Jurkat, Clone E6-1 (cell line): ENCODE results near the gene TRPC4.
"Not testable (repeated sequence)": the region's sequence is repeated elsewhere in the genome, so short reads cannot be mapped to it uniquely, and the experiment has no call there.

Source experiments
- DNase-seq: peaks from one replicate; pipeline ENCODE4 v3.0.0-alpha.2; 2011; ENCODE audit warnings: low read depth, low spot score
- H3K4me3 ChIP-seq: 2 replicates; pipeline ENCODE4 v1.5.1; 2011; ENCODE audit warnings: mild to moderate bottlenecking, low read length, control low read depth, moderate library complexity

TRPC4 gene

GRCh38 chr13:37621811-37622361 is 247.7 kb downstream of the TRPC4 start:
- no peak overlapping the region for H3K4me3 ChIP-seq
- no peak for DNase-seq

- no peak for DNase-seq
Observed at GRCh38 chr13:37618554-37618953, 251.0 kb downstream of the TRPC4 start.

GRCh38 chr13:37617173-37617572 is 252.4 kb downstream of the TRPC4 start:
- DNase-seq: no peak
- H3K4me3 ChIP-seq: no peak overlapping the region

More at GRCh38 chr13:37618554-37618953, 251.0 kb downstream of the TRPC4 start:
- no peak overlapping the region for H3K4me3 ChIP-seq

GRCh38 chr13:37616131-37616530 is 253.4 kb downstream of the TRPC4 start:
- no peak for DNase-seq
- no peak overlapping the region for H3K4me3 ChIP-seq

DNA sequence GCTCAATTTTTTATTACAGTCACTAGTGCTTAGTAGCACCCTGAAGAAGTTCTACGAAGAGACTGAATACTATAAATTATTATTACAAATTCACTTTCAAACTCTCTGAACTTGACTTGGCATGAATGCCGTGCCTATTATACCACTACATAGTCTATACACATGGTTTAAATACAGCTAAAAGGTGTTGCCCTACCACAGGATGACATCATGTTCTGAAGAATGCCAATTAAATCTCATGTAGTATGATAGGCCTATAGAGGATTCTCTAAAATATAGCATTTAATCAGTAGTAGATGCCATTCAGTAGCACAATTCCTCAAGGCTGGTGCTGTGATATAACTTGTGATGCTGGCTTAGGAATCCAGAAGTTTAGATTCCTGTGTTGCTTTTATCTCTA is 254.3 kb downstream of the TRPC4 start:
- H3K4me3 ChIP-seq: no peak overlapping the region
- DNase-seq: no peak

DNA sequence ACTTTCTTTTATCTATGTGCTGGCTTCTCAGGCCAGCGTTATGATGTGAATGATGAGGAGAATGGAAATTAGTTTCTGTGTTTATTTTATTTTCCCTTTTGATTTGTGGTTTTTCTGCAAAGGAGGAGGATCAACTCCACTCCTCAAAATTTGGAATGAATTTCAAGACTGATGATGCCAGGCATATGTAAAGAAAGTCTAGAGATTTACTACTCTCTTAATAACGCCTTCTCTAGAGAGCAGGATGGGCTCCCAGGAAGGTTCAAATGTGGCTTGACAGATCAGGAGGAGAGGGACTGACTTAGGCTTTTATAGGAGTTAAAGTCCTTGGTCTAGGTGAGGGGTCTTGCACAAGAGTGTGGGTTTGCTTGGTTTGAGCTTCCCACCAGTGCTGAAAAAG is 255.9 kb downstream of the TRPC4 start:
- H3K4me3 ChIP-seq: no peak overlapping the region
- no peak for DNase-seq

- no peak for DNase-seq
- no peak overlapping the region for H3K4me3 ChIP-seq
Observed at GRCh38 chr13:37613236-37613635, 256.3 kb downstream of the TRPC4 start.

GRCh38 chr13:37608750-37609339 is 260.7 kb downstream of the TRPC4 start:
- H3K4me3 ChIP-seq: no peak overlapping the region
- DNase-seq: no peak

GRCh38 chr13:37602733-37603381 is 266.7 kb downstream of the TRPC4 start:
- DNase-seq: no peak
- no peak overlapping the region for H3K4me3 ChIP-seq

DNA sequence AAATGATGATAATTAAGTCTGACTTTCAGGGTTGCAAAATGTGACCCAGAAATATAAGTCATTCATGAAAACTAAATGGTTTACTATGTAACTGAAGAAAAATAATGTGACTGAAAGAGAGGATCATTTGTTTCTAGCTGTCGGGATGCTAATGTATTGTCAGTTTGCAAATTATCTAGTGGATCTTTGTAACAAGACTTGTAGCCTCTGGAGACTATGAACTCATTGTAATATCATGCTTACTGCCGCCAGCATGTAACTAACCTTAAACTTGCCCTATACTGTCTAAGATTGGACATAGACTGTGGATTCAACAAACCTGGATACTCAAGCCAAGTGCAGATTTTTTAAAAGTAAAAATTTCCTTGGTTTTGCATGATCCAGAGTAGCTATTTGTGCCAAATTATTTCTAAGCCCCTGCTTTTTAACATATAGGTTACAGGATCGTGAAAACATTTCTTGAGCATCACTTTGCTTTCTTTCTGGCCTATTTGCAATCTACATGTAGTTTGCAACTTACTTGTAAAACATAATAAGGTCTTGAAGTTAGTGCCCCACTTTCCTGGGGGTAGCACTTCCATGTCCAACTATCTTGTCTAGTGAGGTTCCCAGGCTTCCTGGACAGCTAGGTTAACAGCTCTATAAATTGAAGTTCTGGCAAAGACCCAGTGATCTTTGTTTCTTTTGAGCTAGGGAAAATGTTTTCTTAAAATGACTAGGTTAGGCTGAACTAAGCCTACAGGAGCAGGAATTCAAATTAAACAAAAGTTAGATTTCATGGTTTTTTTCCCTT is 267.7 kb downstream of the TRPC4 start:
- no peak for DNase-seq
- H3K4me3 ChIP-seq: no peak overlapping the region

GRCh38 chr13:37599519-37599918 is 270.1 kb downstream of the TRPC4 start:
- no peak for DNase-seq
- H3K4me3 ChIP-seq: no peak overlapping the region

- no peak within 1 kb of the TSS for H3K4me3 ChIP-seq
- no peak for DNase-seq
Observed at GRCh38 chr13:37598597-37598996, 271.0 kb downstream of the TRPC4 start, which contains the start of gene POSTN. TSS of gene POSTN (minus strand) at chr13:37598768. CDS start at chr13:37598726, 42 bp downstream.

- DNase-seq: no peak
- H3K4me3 ChIP-seq: no peak overlapping the region
Observed at GRCh38 chr13:37597477-37598025, 272.0 kb downstream of the TRPC4 start.

GRCh38 chr13:37596805-37597204 is 272.8 kb downstream of the TRPC4 start:
- no peak overlapping the region for H3K4me3 ChIP-seq

DNA sequence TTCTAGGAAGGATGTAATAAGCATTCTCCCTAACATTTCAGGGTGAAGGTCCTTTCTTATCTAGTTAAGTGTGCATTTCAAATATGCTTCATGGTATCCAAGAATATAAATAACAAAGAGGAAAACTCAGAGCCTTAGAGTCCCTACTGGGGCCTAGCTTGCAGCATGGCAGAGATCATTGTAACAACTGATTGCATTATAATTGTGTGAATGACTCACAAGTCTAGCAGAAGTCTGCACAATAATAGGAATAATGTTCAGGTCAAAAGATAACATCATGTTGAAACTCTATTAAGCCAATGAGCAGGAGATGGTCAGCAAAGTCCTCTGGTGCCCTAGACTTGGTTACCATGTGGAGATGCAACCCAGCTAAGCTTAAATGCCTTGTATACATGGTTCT is 274.4 kb downstream of the TRPC4 start:
- DNase-seq: no peak
- no peak overlapping the region for H3K4me3 ChIP-seq

More at GRCh38 chr13:37596805-37597204, 272.8 kb downstream of the TRPC4 start:
- DNase-seq: no peak

DNA sequence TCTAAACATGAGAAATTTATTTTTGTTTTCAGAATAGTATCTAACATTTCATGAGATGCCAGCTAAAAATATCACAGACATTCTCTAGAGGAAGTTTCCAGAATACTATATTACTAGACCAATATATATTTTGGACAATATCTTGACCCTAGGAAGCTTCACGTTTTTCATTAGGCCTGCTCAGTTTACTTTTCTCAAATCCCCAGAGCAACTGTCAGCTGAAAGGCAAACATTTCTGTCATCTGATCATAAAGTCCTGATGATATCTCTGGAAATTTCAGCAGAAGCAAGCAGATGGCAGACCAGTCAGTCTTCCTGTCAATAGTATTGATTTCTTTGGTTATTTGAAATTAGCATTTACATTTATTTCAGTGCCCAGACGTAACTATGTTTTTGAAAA is 275.0 kb downstream of the TRPC4 start:
- DNase-seq: no peak
- no peak overlapping the region for H3K4me3 ChIP-seq

GRCh38 chr13:37589381-37589780 is 280.2 kb downstream of the TRPC4 start:
- not testable (repeated sequence) for DNase-seq, H3K4me3 ChIP-seq

GRCh38 chr13:37587236-37587635 is 282.3 kb downstream of the TRPC4 start:
- no peak overlapping the region for H3K4me3 ChIP-seq
- no peak for DNase-seq
